NCI-H146 treated with DMSO at 0.1 percent for 48 hours (cell line): ENCODE data around the gene GMPPA.
A peak's percentile ranks its signal among the peaks of the same experiment; 100 is the strongest.

Source experiments
- DNase-seq: peaks from one replicate; lab custom pipeline; 2025; ENCODE audit not compliant: unreplicated experiment; lab: John Stamatoyannopoulos, UW

The GMPPA gene

DNA sequence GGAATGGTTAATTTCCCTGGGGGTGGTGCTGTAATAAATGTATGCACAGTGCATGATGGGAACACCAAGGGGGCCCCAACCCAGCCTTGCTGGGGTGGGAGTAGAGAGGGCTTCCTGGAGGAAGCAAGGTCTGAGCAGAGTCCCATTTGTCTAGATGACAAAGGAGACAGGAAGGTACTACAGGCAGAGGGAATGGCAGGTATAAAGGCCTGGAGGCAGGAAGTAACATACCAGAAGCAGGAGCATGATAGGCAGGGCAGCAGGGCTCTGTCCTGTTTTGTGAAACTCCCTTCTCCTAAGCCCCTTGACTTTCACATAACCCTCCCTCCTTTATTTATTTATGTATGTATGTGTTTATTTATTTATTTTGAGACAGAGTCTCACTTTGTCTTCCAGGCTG lies 3.9 kb downstream of the GMPPA start:
- DNase-seq, result no peak

DNA sequence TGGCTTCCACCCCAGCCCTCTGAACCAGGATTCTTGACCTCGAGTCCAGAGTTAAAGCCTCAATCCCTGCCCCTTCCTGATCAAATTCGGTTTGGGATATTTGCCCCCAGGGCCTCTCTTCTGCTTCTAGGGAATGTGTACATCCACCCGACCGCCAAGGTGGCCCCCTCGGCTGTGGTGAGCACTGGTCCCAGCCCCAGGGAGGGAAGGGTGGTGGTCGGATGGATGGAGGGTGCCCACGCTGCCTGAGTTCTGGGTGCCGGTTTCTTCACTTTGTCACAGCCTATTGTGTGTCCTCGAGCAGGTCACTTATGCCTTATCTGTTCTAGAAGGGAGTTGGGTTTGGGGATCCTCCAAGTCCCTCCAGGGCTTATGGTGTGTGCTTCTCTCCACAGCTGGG lies 6.9 kb downstream of the GMPPA start:
- no peak for DNase-seq

DNA sequence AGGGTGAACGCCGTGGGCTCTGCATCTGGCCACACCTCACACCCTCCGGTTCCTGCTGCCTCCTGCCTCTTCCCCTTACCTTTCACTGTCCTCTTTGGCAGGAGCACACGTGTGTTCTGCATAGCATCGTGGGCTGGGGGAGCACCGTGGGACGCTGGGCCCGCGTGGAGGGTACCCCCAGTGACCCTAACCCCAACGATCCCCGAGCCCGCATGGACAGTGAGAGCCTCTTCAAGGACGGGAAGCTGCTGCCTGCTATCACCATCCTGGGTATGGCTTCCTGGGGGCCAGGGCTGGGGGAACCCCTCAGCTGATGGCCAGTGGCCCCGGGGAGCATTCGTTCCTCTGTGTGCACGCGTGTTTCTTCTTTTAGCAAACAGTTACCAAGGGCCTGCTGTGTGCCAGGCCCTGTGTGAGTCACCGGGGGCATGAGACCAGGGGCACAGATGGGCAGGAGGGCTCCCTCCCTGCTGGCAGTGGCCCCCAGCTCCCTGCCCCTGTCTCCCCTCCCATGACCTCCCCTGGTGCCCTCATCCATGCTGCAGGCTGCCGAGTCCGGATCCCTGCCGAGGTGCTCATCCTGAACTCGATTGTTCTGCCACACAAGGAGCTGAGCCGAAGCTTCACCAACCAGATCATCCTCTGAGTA lies 7.6 kb downstream of the GMPPA start:
- no peak for DNase-seq

DNA sequence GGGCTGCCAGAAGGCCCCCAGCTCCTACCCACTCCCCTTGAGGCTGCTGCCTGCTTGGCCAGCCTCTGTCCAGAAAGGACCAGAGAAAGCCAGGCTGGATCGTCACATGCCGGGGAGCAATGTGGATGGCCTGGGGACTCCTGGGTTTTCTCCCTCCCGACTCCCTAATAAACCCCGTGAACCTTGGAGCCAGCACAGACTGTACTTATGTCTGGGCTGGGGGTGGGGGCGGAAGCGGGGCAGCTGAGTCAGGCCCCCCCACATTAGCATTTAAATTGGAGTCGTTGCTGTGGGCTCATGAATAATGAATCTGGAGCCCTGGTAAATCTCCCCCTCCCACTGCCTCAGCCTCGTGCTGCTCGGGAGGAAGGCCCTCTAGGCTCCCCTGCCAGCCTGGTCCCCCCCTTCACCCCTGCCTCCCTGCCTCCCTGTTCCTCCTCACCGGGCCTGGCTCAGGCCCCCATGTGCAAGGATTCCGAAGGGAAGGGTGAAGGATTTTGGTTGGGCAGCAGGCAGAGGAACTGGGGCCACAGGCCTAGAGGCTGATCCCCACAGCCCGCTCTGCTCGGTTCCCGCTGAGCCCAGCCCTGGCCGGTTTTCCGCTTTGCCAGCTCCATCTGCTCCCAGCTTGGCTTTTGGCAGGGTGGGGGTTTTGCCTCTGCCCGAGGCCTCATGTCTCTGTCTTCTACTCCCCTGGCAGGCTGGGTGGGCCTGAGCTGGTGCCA lies 8.3 kb downstream of the GMPPA start:
- no peak for DNase-seq

DNA sequence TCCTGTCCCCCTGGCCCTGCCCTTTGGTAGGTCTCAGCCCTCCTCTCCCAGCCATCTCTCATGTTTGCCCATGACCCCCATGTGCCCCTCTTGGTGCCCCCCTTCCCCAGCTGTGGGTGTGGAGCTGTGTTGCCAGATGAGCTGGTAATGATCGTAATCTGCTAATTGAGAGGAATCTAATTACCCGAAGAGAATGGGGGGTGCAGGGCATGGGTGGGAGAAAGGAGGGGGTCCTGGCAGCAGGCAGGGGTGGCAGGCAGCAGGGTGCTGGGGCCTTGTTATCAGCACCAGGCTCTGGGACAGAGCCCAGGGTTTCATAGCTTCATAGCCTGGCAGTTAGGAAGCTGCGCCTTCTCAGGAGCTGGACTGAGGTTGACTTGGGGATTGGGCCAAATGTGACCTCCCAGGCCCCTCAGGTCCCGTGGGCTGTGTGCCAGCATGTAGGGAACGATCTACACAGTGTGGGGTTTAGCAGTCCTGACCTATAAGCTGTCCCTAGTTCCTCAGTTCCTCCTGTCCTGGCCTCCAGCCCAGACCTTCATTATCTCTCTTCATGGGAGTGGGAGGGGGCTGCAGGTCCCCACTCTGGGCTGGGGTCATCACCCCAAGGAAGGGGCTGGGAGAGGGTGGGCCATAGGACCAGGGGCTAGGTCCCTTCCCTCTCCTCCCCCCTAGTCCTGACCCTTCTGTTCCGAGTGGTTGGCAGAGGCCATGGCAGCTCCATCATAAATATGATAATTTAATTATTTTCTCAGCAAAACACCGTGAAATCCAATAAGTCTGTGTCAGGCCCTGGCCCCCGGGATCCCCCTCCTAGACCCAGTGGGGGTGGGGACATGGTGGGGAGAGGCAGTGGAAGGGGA lies 9.1 kb downstream of the GMPPA start:
- no peak for DNase-seq

DNA sequence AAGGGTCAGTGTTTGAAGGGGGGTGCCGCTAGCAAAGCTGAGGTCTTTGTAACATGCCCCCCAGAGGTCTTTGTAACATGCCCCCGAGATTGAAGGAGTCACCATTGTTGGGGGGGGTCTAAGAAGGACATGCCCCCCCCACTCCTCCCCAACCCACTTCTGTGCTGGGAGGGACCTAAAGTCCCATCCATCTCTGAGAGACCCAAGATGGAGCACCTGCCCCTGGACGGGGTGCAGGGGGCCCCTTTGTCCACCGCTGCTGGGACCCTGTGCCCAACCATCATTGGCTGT lies 9.7 kb downstream of the GMPPA start:
- DNase-seq, result no peak

DNA sequence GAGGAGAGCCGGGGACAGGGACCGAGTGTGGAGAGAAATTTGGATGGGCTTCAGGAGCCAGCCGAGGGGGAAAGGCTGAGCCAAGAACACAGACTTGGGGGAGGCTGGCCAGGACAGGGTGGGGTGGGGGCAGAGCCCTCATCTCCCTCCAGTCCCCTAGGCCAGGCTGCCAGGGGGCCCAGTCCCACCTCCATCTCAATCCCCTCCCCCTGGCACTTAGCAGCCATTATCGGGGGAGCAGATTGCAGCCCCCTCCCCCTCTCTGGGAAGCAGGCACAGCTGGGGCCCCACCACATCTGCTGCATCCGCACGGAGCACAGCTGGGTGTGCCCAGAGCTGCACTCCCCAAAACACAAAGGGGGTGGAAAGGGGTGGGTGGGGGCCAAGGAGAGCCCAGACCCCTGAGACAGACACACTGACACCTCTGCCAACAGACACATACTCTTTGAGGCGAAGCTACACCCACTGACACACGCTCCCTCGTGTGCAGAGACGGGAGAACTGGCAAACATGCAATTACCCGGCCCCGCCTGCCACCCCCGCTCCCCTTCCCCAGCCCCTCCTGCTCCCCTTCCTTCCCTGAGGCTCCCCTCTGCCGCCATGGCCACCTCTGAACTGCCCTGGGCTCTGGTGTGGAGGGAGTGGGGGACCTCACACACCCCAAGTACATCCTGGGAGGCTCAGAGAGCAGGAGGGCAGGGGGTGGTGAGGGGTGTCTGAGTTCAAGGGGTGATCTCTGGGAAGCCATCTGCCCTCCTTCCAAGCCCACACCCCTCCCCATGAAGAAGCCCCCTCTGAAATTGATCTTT lies 10.5 kb downstream of the GMPPA start:
- no peak for DNase-seq

DNA sequence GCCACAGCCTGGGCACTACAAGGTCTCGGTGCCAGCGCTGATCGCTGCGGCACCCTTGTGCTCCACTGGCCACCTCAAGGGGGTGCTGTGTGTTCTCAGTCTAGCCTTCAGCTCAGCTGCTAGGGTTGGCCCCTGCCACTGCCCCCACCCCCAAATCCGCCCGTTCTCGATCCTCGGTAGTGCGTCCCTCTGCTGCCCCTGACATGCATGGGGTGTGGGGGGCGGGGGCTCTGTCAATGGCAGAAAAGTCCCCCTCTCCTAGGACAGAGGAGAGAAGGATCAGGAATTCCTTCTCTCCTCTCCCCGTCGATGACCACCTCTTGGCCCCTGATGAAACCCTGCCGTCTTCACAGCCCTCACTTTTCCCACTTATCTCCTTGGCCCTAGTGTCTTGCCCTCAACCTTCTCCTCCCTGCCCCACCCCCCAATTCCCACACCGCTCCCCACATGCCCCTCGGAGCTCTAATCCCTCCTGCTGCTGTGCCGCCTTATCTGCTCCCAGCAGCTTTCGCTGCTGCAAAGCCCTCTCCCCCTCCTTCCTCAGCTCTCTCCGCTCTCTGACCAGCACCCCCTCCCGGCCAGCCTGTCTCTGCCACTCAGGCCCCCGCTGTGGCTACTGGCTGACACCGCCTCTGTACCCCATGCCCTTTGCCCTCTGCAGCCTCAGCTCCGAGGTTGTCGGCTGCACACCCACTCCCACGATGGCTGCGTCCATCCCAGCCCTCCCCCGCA lies 11.3 kb downstream of the GMPPA start:
- peak; percentile 17 for DNase-seq

DNA sequence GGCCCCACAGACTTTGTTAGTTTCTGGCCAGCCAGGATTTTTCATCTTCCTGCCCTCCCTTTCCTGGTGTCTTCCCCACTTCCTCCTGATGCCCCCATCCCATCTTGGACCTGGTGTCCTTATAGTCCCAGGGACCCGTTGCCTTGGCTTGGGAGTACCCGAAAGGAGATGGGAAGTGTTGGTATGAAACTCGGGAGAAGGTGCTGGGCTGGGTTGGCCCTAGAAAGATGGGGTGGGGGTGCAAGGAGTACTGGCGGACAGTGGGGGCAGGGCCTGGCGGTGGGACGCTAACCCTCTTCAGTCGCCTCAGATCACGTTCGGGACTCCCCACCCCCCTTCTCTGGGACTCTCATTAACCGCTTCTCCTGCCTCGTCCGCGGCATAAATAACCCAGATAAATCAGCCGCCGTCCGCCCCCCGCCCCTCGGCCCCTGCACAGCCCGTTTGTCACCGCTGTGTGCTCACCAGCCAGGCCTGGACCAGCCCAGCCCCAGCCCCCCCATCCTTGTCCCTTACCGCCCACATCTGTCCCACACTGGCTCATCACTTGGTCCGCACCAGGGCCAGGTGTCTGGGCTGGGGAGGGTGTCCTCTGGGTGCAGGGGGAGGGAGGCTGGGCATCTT lies 11.9 kb downstream of the GMPPA start:
- DNase-seq, result no peak

DNA sequence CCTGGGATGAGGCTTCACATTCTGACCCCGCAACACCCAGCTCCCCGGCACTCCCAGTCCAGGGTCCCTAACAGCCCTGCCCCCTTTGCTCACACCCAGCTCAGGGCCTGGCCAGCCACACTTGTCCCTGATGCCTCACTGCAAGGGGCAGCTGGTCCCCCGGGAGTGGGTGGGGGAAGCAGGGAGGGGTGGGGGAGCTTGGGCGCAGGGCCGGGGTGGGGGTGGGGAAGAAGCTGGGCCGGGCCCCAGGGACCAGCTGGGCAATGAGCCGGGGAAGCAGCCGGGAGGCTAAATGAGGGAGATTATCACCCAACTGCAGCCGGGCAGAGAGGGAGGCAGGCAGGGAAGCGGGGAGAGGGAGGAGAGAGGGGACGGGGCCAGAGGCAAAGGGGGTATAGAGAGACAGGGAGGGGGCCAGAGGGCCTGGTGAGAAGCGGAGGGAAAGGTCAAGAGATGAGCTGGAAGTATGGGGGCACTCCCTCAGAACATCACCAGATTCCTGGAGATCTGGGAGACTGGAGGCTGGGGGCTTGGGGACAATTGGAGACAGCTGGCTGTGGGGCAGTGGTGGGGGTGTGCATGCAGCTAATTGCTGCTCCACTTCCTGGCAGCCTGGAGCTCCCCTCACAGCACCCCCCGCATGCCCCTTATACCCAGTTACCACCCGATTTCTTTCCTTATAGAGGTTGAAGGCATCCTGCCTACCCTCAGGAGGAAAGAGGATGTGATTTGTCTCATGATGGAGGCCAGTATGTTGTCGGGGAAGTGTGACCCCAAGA lies 13.0 kb downstream of the GMPPA start:
- DNase-seq, result no peak

DNA sequence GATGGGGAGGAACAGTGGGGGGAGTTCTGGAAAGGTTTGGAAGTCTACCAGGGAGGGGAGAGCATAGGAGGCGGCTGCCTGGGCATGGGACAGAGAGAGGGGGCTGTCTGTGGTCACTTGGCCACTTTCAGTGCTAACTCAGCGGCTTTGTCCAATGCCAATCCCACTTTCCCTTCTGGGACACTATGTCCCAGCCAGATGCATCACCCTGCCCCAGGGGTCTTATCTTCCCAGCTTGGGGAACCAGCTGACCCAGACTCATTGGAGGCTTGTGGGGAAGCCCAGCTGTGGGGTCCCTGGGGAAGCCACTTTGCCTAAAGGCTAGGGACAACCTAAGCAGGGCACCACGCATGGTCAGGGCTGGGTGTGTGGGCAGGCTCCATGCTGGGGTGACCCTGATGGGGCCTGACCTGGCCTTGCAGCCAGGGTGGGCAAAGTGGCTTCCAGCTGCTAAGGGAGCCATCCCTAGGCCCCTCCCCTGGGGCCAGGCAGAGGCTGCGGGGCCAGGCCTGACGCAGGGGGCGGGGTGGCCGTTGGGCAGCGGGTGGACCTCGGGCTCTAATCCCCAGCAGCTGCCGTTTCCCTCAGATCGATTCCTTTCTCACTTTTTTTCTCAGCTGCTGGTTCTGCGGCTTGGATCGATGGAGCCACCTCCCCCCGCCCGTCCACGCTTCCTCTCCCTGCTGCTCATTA lies 14.0 kb downstream of the GMPPA start:
- peak; percentile 42 for DNase-seq

DNA sequence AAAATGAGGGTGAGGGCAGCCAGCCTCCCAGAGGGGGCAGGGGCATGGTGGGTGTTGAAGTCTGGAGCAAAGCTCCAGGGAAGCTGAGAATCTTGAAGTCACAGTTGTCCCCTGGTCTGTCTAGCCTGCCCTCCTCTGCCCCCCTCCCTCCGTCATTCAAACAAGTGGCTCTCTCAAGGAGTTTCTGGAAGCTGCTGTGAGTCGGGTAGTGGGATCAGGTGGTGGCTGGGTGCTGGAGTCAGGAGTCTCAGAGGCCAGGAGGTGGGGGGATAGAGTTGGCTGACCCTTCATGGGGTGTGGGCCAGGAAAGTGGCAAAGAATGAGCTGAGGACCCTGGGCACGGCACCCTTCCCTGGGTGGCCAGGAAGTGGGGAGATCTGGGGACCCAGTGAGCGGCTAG lies 15.1 kb downstream of the GMPPA start:
- no peak for DNase-seq

DNA sequence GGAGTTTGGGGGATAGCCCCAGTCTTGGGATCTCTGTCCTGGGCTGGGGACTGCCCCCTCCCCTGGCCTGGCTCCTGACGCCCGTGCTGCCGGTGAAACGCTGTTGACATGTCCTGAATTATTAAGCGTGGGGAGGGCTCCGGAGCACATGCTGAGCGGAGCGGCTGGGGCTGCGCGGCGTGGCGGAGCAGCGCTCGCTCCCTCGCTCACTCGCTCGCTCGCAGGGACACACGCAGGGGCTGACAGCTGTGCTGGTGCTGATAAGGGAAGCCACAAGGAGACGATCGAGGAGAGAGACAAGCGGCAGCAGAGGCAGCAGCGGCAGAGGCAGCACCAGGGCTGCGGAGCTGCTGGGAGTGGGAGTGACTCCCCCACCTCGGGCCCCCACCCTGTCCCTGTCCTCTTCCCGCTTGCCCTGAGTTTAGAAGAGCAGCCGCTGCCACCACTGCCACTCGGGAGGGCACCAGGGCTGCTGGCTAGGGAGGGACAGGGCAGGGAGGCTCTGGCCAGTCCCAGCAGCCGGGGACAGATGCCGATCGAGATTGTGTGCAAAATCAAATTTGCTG lies 15.6 kb downstream of the GMPPA start, which contains the start of gene ASIC4:
TSS of gene ASIC4 (plus strand) at position 287 of the 566 bp plus-strand sequence. CDS start at position 530, 243 bp downstream.
- no peak for DNase-seq

DNA sequence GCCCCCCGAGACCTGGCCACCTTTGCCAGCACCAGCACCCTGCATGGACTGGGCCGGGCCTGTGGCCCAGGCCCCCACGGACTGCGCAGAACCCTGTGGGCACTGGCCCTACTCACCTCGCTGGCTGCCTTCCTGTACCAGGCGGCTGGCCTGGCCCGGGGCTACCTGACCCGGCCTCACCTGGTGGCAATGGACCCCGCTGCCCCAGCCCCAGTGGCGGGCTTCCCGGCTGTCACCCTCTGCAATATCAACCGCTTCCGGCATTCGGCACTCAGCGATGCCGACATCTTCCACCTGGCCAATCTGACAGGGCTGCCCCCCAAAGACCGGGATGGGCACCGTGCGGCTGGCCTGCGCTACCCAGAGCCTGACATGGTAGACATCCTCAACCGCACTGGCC lies 16.1 kb downstream of the GMPPA start:
- no peak for DNase-seq

DNA sequence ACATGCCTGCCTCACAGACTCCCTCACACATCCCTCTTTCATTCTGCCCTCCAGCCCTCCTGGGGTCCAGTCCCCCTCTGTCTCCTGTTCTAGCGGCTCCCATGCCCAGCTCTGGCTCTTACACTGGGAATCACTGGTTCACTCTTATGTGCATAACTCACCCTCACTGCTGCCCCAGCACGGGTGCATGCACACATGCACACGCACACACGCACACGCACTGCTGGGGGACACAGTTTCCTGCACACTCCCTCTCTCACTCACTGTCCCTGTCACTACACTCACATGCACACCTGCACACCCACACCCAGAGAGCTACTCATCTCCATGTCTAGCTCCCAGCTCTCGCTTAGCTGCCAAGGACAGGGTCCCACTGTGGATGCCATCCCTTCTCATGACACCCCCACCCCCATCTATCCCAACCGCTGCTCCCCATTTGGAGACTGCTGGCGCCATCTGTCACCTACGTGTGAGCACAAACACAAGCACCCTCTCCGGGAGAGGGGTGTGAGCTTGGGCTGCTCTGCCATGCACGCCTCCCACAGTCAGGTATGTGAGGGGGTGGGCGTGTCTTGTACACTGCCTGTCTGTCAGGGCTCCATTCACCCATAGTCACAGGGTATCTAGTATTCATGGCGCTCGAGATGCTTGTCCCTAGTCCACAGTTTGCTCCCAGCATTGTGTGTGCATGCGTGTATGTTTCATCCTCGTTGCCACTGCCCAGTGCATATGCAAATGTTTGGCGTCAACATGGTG lies 17.4 kb downstream of the GMPPA start:
- no peak for DNase-seq

DNA sequence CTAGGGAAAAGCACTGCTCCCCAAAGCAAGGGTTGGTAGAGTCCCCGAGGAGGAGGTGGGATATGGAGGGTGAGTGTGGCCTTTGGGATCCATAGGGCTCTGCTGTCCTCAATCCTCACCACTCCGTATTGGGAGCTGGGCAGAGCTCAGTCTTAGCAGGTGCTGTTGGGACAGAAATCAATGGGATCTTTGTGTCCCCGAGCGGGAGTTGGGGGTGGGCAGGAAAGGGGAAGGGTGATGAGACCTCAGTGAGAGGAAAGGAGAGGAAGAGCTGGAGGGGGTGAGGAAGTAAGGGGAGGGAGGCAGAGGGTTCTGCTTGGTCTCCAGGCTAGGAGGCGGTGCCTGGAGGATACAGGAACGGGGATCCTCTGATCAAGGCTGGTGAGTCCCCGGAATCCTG lies 18.2 kb downstream of the GMPPA start:
- DNase-seq, result no peak

DNA sequence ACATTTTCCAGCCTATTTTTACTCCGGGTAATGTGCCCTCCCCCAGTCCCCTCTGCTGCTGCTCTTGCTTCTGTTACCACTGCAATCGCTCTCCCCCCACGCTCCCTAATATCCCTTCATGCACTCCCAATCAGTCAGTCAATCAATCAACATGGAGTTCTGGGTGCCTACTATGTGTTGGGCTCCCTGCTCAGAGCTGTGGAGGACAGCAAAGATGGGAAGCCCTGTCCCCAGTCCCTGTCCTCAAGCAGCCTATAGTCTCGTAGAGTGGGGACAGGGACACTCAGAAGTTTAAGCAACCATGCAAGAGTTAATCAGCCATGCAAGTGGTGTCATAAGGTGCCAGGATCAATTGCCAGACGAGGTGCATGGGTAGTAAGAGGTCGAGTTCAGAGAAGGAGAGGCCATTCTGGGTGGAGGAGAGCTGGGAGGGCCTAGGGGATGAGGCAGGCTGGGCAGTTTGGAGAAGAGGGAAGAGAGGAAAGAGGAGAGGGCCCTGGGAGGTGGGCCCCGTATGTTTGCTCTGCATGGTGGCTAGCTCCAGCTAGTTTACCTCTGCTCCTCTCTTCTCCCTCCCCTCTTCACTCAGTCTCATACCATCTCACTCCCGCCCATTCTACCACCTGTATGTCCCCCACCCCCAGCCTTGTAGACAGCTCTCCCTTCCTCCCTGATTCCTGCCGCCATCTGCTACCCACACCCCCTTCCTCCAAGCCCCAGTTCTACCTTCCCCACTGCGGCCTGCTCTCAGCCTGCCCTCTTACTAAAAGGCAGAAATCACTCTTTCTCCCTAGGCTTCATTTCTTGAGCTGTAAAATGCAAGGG lies 19.5 kb downstream of the GMPPA start:
- no peak for DNase-seq
